ENCODE data around the gene FES.

The FES gene

GRCh38 chr15:90860450-90860849 lies 23.9 kb upstream of the FES start:
- no peak for DNase-seq (ENCODE audit: low spot score)
- in situ Hi-C loops (cut with MboI; ENCODE audit: low pct_unique_long_range_greater_than_20kb, low sequenced_read_pairs, unreplicated experiment): no loop called here
- TF ChIP-seq, protein P1, sequence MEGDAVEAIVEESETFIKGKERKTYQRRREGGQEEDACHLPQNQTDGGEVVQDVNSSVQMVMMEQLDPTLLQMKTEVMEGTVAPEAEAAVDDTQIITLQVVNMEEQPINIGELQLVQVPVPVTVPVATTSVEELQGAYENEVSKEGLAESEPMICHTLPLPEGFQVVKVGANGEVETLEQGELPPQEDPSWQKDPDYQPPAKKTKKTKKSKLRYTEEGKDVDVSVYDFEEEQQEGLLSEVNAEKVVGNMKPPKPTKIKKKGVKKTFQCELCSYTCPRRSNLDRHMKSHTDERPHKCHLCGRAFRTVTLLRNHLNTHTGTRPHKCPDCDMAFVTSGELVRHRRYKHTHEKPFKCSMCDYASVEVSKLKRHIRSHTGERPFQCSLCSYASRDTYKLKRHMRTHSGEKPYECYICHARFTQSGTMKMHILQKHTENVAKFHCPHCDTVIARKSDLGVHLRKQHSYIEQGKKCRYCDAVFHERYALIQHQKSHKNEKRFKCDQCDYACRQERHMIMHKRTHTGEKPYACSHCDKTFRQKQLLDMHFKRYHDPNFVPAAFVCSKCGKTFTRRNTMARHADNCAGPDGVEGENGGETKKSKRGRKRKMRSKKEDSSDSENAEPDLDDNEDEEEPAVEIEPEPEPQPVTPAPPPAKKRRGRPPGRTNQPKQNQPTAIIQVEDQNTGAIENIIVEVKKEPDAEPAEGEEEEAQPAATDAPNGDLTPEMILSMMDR (IDR thresholded peaks at IDR 0.05; ENCODE audit: extremely low read depth, insufficient read depth, missing control alignments): no peak

DNA sequence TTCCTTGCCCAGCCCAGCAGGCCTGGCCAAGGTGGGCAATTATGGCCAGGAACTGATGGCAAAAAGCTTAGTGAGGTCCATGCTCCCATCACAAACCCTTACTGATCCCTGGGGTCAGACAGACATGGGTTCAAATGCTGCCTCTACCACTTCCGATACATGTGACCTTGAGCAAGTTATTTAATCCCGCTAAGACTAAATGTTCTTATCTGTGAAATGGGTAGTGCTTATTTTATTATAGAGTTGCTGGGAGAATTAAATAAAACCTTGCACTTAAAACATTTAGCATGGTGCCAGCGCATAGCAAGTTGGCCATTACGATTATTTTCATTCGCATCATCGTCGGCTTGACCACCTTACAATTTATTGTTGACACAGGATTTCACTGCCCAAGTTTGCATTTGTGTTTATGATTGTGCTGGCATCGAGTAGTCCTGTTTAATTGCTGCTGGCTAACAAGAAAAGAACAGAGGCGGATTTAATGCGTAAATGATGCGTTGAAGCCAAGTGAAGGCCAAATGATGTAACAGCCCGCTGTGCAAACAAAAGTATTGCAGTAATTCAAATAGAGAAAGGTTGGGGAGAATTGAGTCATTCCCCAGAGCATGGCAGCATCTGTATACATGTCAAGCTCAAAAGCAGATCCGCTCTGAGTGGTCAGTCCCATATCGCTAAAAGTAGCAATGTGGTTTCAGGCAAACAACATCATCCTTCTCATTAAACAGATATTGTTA lies 23.2 kb upstream of the FES start:
- TF ChIP-seq, protein P1 (IDR thresholded peaks at IDR 0.05; ENCODE audit: extremely low read depth, insufficient read depth, missing control alignments): no peak
- in situ Hi-C loops (cut with MboI; ENCODE audit: low pct_unique_long_range_greater_than_20kb, low sequenced_read_pairs, unreplicated experiment): no loop called here
- DNase-seq (ENCODE audit: low spot score): no peak

DNA sequence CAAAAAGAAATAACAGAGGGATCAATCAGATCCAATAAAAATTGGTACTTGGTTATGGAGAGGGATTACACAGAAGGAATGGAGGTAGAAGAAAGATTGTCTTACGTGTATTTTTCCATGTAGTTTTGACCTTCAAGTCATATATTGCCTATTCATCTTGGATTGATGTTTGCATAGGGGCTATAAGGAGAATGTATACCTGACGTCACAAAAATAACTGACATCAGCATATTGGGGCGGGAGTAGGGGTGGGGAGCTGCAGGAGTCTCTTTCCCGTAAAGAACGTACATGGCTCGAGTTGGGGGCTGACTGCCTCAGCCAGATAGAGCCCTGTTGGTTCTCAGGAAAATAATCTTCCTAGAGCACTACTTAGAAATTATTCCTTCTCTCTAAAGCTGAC lies 21.8 kb upstream of the FES start:
- TF ChIP-seq, protein P1 (IDR thresholded peaks at IDR 0.05; ENCODE audit: extremely low read depth, insufficient read depth, missing control alignments): no peak
- in situ Hi-C loops (cut with MboI; ENCODE audit: low pct_unique_long_range_greater_than_20kb, low sequenced_read_pairs, unreplicated experiment): no loop called here
- no peak for DNase-seq (ENCODE audit: low spot score)

- in situ Hi-C loops (cut with MboI; ENCODE audit: low pct_unique_long_range_greater_than_20kb, low sequenced_read_pairs, unreplicated experiment): no loop called here
- DNase-seq (ENCODE audit: low spot score): no peak
- TF ChIP-seq, protein P1 (IDR thresholded peaks at IDR 0.05; ENCODE audit: extremely low read depth, insufficient read depth, missing control alignments): no peak
Observed at GRCh38 chr15:90862964-90863778, 21.1 kb upstream of the FES start.

GRCh38 chr15:90863987-90864386 lies 20.3 kb upstream of the FES start:
- DNase-seq (ENCODE audit: low spot score): no peak
- in situ Hi-C loops (cut with MboI; ENCODE audit: low pct_unique_long_range_greater_than_20kb, low sequenced_read_pairs, unreplicated experiment): no loop called here
- TF ChIP-seq, protein P1 (IDR thresholded peaks at IDR 0.05; ENCODE audit: extremely low read depth, insufficient read depth, missing control alignments): no peak

- DNase-seq (ENCODE audit: low spot score): no peak
- TF ChIP-seq, protein P1 (IDR thresholded peaks at IDR 0.05; ENCODE audit: extremely low read depth, insufficient read depth, missing control alignments): no peak
- in situ Hi-C loops (cut with MboI; ENCODE audit: low pct_unique_long_range_greater_than_20kb, low sequenced_read_pairs, unreplicated experiment): no loop called here
Observed at GRCh38 chr15:90864507-90864906, 19.8 kb upstream of the FES start.

All from GM13977 (cell line).